MM.1S (cell line): ENCODE results near the gene POU4F1.

Experiments used
- DNase-seq: peaks from one replicate; pipeline ENCODE4 v3.0.0-alpha.2; 2015
- H2AFZ ChIP-seq: fragments of 300-600 bp; sonication (generic); 2 replicates; pipeline ENCODE4 v1.6.0; 2016; ENCODE audit warnings: antibody characterized with exemption, low read length
- H3F3A ChIP-seq: fragments of 300-600 bp; sonication (generic); 2 replicates; pipeline ENCODE4 v1.6.1; 2016; ENCODE audit warnings: mild to moderate bottlenecking, antibody characterized with exemption, low read length, moderate library complexity, mixed read lengths; ENCODE audit not compliant: insufficient read depth
- H3K27ac ChIP-seq: fragments of 300-600 bp; sonication (generic); 2 replicates; pipeline ENCODE4 v1.5.1; 2016; ENCODE audit warnings: mild to moderate bottlenecking, low read length
- H3K27me3 ChIP-seq: fragments of 300-600 bp; sonication (generic); replicated peaks from 2 replicates; pipeline ENCODE4 v1.6.0; 2016; ENCODE audit warnings: low read length; ENCODE audit not compliant: insufficient read depth
- H3K36me3 ChIP-seq: fragments of 300-600 bp; sonication (generic); replicated peaks from 2 replicates; pipeline ENCODE4 v1.6.1; 2016; ENCODE audit warnings: mild to moderate bottlenecking, low read length, mixed read lengths; ENCODE audit not compliant: insufficient read depth
- H3K4me1 ChIP-seq: fragments of 300-600 bp; sonication (generic); 2 replicates; pipeline ENCODE4 v1.6.1; 2016; ENCODE audit warnings: low read length, mixed read lengths
- H3K4me2 ChIP-seq: fragments of 300-600 bp; sonication (generic); 2 replicates; pipeline ENCODE4 v1.6.0; 2016; ENCODE audit warnings: low read depth, low read length
- H3K4me3 ChIP-seq: fragments of 300-600 bp; sonication (generic); 2 replicates; pipeline ENCODE4 v1.5.1; 2016; ENCODE audit warnings: low read length, mixed read lengths
- H3K79me2 ChIP-seq: fragments of 300-600 bp; sonication (generic); 2 replicates; pipeline ENCODE4 v1.6.1; 2016; ENCODE audit warnings: mixed run types, low read length, mixed read lengths
- H3K9ac ChIP-seq: fragments of 300-600 bp; sonication (generic); 2 replicates; pipeline ENCODE4 v1.6.1; 2016; ENCODE audit warnings: low read length, mixed read lengths
- H3K9me2 ChIP-seq: fragments of 300-600 bp; sonication (generic); replicated peaks from 2 replicates; pipeline ENCODE4 v1.6.1; 2016; ENCODE audit warnings: mild to moderate bottlenecking, low read length, mixed read lengths; ENCODE audit not compliant: insufficient read depth
- H3K9me3 ChIP-seq: fragments of 300-600 bp; sonication (generic); replicated peaks from 2 replicates; pipeline ENCODE4 v1.6.1; 2016; ENCODE audit warnings: mild to moderate bottlenecking, low read length, mixed read lengths; ENCODE audit not compliant: insufficient read depth
- H4K20me1 ChIP-seq: fragments of 300-600 bp; sonication (generic); 2 replicates; pipeline ENCODE4 v1.6.1; 2016; ENCODE audit warnings: mild to moderate bottlenecking, low read length, moderate library complexity, mixed read lengths; ENCODE audit not compliant: insufficient read depth
- CTCF ChIP-seq: fragments of 300-600 bp; sonication (generic); IDR thresholded peaks from 2 replicates; pipeline ENCODE4 v1.5.1; 2016; ENCODE audit warnings: antibody characterized with exemption, low read length, mixed read lengths
- EZH2 ChIP-seq: fragments of 300-600 bp; sonication (generic); optimal IDR thresholded peaks from 2 replicates; pipeline ENCODE3; 2017; ENCODE audit warnings: low read depth, mild to moderate bottlenecking, antibody characterized with exemption, low read length, mixed read lengths
- EZH2phosphoT487 ChIP-seq: fragments of 300-600 bp; sonication (generic); IDR thresholded peaks from 2 replicates; pipeline ENCODE4 v1.6.1; 2018; ENCODE audit warnings: antibody characterized with exemption, low read length

The POU4F1 gene

GRCh38 chr13:78600280-78600883 lies 3.0 kb downstream of the POU4F1 start:
- TF ChIP-seq CTCF: no peak
- no peak for TF ChIP-seq EZH2phosphoT487
- no peak for TF ChIP-seq EZH2
- Histone ChIP-seq H3K36me3 (no peaks in the 10 kb centered on the region), H3K9me2 (no peaks in the 10 kb centered on the region), H3K27ac (no peak overlapping the region), H3K27me3 (no peaks in the 10 kb centered on the region), H4K20me1 (no peaks in the 10 kb centered on the region), H3K4me2 (no peak overlapping the region), H3K9me3 (no peaks in the 10 kb centered on the region), H3K4me1 (0 out of 2 replicates have a peak, but pooled peaks cover 4% of the 10 kb centered on the region), H3K79me2 (no peaks in the 10 kb centered on the region), H3F3A (no peaks in the 10 kb centered on the region), H2AFZ (no peak overlapping the region), H3K4me3 (no peak overlapping the region), H3K9ac (no peak overlapping the region)
- no peak for DNase-seq

GRCh38 chr13:78599645-78600279 lies 3.6 kb downstream of the POU4F1 start:
- no peaks in the 10 kb centered on the region for H3K79me2 ChIP-seq
- H3K27ac ChIP-seq: no peak overlapping the region
- no peaks in the 10 kb centered on the region for H3K9me3 ChIP-seq
- TF ChIP-seq EZH2 (no peak), CTCF (no peak), EZH2phosphoT487 (no peak)
- H3K36me3 ChIP-seq: no peaks in the 10 kb centered on the region
- DNase-seq: no peak
- no peak overlapping the region for H3K4me3 ChIP-seq
- no peaks in the 10 kb centered on the region for H3K9me2 ChIP-seq
- H3K4me2 ChIP-seq: no peak overlapping the region
- H3K27me3 ChIP-seq: no peaks in the 10 kb centered on the region
- no peaks in the 10 kb centered on the region for H3F3A ChIP-seq
- no peak overlapping the region for H3K9ac ChIP-seq
- 0 out of 2 replicates have a peak, but pooled peaks cover 4% of the 10 kb centered on the region for H3K4me1 ChIP-seq
- no peaks in the 10 kb centered on the region for H4K20me1 ChIP-seq
- no peak overlapping the region for H2AFZ ChIP-seq

- H4K20me1 ChIP-seq: no peaks in the 10 kb centered on the region
- H3K27ac ChIP-seq: no peak overlapping the region
- H3K9ac ChIP-seq: no peak overlapping the region
- no peaks in the 10 kb centered on the region for H3F3A ChIP-seq
- no peaks in the 10 kb centered on the region for H3K36me3 ChIP-seq
- H3K79me2 ChIP-seq: no peaks in the 10 kb centered on the region
- H3K4me1 ChIP-seq: 0 out of 2 replicates have a peak, but pooled peaks cover 2% of the 10 kb centered on the region
- no peak overlapping the region for H3K4me2 ChIP-seq
- no peak overlapping the region for H3K4me3 ChIP-seq
- no peaks in the 10 kb centered on the region for H3K9me3 ChIP-seq
- no peak for DNase-seq
- H3K9me2 ChIP-seq: no peaks in the 10 kb centered on the region
- no peak overlapping the region for H2AFZ ChIP-seq
- TF ChIP-seq CTCF (no peak), EZH2phosphoT487 (no peak), EZH2 (no peak)
- no peaks in the 10 kb centered on the region for H3K27me3 ChIP-seq
Observed at GRCh38 chr13:78598966-78599644, 4.2 kb downstream of the POU4F1 start.
